A549 (cell line): ENCODE measurements around the gene RAB37. TPM values are rescaled to one million over a fixed set of nuclear protein-coding genes. Genes with fewer than 3 reads are reported as not detected.

Source experiments
- ATAC-seq, 2 experiments: fragments of 200-7000 bp in 1 of 2; fragments of >200 bp in 1 of 2; cut with Nextera tagmentation in 1 of 2; cut with Tn5 transposase in 1 of 2; 3 replicates each; pipeline versions ENCODE4 v1.8.0 to v1.9.1; 2018 to 2020; ENCODE audit warnings: mild to moderate bottlenecking in 1 of 2, moderate library complexity in 1 of 2
- CTCF ChIA-PET: fragments of 300-600 bp; sonication (Branson Sonifier 250); formaldehyde crosslinking; extraction: SDS; loops from one replicate; lab custom pipeline; 2021; ENCODE audit warnings: antibody characterized with exemption, inconsistent platforms; lab: Yijun Ruan, JAX
- POLR2A ChIA-PET: fragments of 350-600 bp; formaldehyde crosslinking; extraction: SDS; loops from one replicate; lab custom pipeline; 2021; ENCODE audit warnings: antibody characterized with exemption, inconsistent platforms; lab: Yijun Ruan, JAX
- DNase-seq, 2 experiments: peaks; one replicate each; pipeline versions ENCODE4 v3.0.0 to v3.0.0-alpha.2; 2011 to 2016; ENCODE audit warnings: low read depth in 1 of 2, low spot score in 1 of 2
- FAIRE-seq: peaks from 2 replicates; lab custom pipeline; 2011; peaks lifted over from hg19 to GRCh38; lab: Jason Lieb, UNC
- H3K27ac ChIP-seq, 2 experiments: fragments of >200 bp; sonication (Bioruptor Twin); formaldehyde crosslinking; 3 replicates each; pipeline ENCODE4 v1.5.1; 2016 to 2017
- H3K4me1 ChIP-seq: fragments of >200 bp; sonication (Bioruptor Twin); formaldehyde crosslinking; 3 replicates; pipeline ENCODE4 v1.6.1; 2016
- H3K4me2 ChIP-seq: fragments of >200 bp; sonication (Bioruptor Twin); formaldehyde crosslinking; 3 replicates; pipeline ENCODE4 v1.6.1; 2016
- H3K4me3 ChIP-seq: fragments of >200 bp; sonication (Bioruptor Twin); formaldehyde crosslinking; 3 replicates; pipeline ENCODE4 v1.5.1; 2016
- H3K9me3 ChIP-seq: fragments of >200 bp; sonication (Bioruptor Twin); formaldehyde crosslinking; 3 replicates; pipeline ENCODE4 v1.6.1; 2016
- BHLHE40 ChIP-seq: IDR thresholded peaks from 2 replicates; pipeline ENCODE4 v1.6.1; 2012; ENCODE audit warnings: low read depth, low read length, inconsistent platforms
- CBX8 ChIP-seq: fragments of 200-600 bp; sonication (generic); IDR thresholded peaks from 2 replicates; pipeline ENCODE4 v1.6.1; 2016
- CTCF ChIP-seq: fragments of >200 bp; sonication (Bioruptor Twin); formaldehyde crosslinking; IDR thresholded peaks from 3 replicates; pipeline ENCODE4 v1.5.1; 2016
- EHF ChIP-seq: fragments of 250-450 bp; sonication (Bioruptor Pico); IDR thresholded peaks from 2 replicates; pipeline ENCODE4 v1.5.0; 2020; ENCODE audit warnings: mild to moderate bottlenecking
- EP300 ChIP-seq, 2 experiments: fragments of >200 bp; sonication (Bioruptor Twin); formaldehyde crosslinking; IDR thresholded peaks; 2 replicates in 1 of 2; 3 replicates in 1 of 2; pipeline ENCODE4 v1.6.1; 2016 to 2017
- FOXS1 ChIP-seq: fragments of 250-450 bp; sonication (Bioruptor Pico); IDR thresholded peaks from 2 replicates; pipeline ENCODE4 v1.5.0; 2020; ENCODE audit warnings: mild to moderate bottlenecking, moderate library complexity
- JUNB ChIP-seq: fragments of >200 bp; sonication (Bioruptor Twin); formaldehyde crosslinking; IDR thresholded peaks from 2 replicates; pipeline ENCODE4 v1.6.1; 2016
- KDM1A ChIP-seq: fragments of 200-600 bp; sonication (generic); IDR thresholded peaks from 2 replicates; pipeline ENCODE4 v1.6.1; 2016; ENCODE audit warnings: low read depth, mild to moderate bottlenecking
- MAFK ChIP-seq: fragments of 450-650 bp; IDR thresholded peaks from 2 replicates; pipeline ENCODE4 v1.6.1; 2014; ENCODE audit not compliant: partially characterized antibody
- MAZ ChIP-seq: fragments of 150-350 bp; IDR thresholded peaks from 2 replicates; pipeline ENCODE4 v1.6.1; 2014; ENCODE audit warnings: antibody characterized with exemption, low read depth, low read length, borderline replicate concordance
- MYC ChIP-seq: IDR thresholded peaks from 2 replicates; pipeline ENCODE4 v1.6.1; 2012; ENCODE audit warnings: mild to moderate bottlenecking, inconsistent platforms, low read length, improper control_type of control experiment, borderline replicate concordance
- NPAS2 ChIP-seq: fragments of 250-450 bp; sonication (Bioruptor Pico); IDR thresholded peaks from 2 replicates; pipeline ENCODE4 v1.8.0; 2022; ENCODE audit warnings: mild to moderate bottlenecking, moderate library complexity, borderline replicate concordance
- PHF8 ChIP-seq: fragments of 200-600 bp; sonication (generic); IDR thresholded peaks from 2 replicates; pipeline ENCODE4 v1.6.1; 2016; ENCODE audit warnings: low read depth, mild to moderate bottlenecking, antibody characterized with exemption, moderate library complexity, borderline replicate concordance
- RARB ChIP-seq: fragments of 250-450 bp; sonication (Bioruptor Pico); IDR thresholded peaks from 2 replicates; pipeline ENCODE4 v1.8.0; 2021; ENCODE audit warnings: mild to moderate bottlenecking, moderate library complexity
- RCOR1 ChIP-seq: fragments of 150-350 bp; IDR thresholded peaks from 2 replicates; pipeline ENCODE4 v1.6.1; 2014; ENCODE audit warnings: antibody characterized with exemption, low read length, low read depth
- REST ChIP-seq: fragments of 200-600 bp; sonication (generic); IDR thresholded peaks from 2 replicates; pipeline ENCODE4 v1.6.1; 2016; ENCODE audit warnings: antibody characterized with exemption, mild to moderate bottlenecking, moderate library complexity
- RFX5 ChIP-seq: fragments of 450-650 bp; IDR thresholded peaks from 2 replicates; pipeline ENCODE4 v1.7.1; 2014; ENCODE audit warnings: antibody characterized with exemption, mild to moderate bottlenecking, moderate library complexity
- SMC3 ChIP-seq: fragments of >200 bp; sonication (Bioruptor Twin); formaldehyde crosslinking; IDR thresholded peaks from 3 replicates; pipeline ENCODE4 v1.6.1; 2018; ENCODE audit warnings: inconsistent platforms
- ZFP36 ChIP-seq: fragments of 450-650 bp; IDR thresholded peaks from 2 replicates; pipeline ENCODE4 v1.6.1; 2014; ENCODE audit warnings: borderline replicate concordance; ENCODE audit not compliant: partially characterized antibody
- ZSCAN20 ChIP-seq: fragments of 250-450 bp; sonication (Bioruptor Pico); IDR thresholded peaks from 2 replicates; pipeline ENCODE4 v1.8.0; 2022; ENCODE audit warnings: mild to moderate bottlenecking, moderate library complexity
- WGBS: methylation state at CpG from one replicate; pipeline ENCODE4 v1.1.6; 2017; ENCODE audit errors: missing lambda C conversion rate; 5-methylcytosine and 5-hydroxymethylcytosine counted together
- polyA plus RNA-seq, 4 experiments: library from polyadenylated mRNA; depleted of rRNA in 3 of 4; stranded (reverse); fragments of >200 nt; fragmentation: RNase III in 1 of 4; extraction: RNeasy Plus Mini Kit Qiagen cat#74134 plus additional on column Dnase treatment in 1 of 4; gene quantifications; 2 replicates in 3 of 4; 3 replicates in 1 of 4; pipeline ENCODE4 v1.2.3, GENCODE V29; 2011 to 2017
- TF ChIP-seq, protein P1 (sequence below): fragments of 250-450 bp; sonication (Bioruptor Pico); IDR thresholded peaks from 2 replicates; pipeline ENCODE4 v1.5.0; 2021; ENCODE audit warnings: mild to moderate bottlenecking, moderate library complexity, borderline replicate concordance
- TF ChIP-seq, protein P2 (sequence below): fragments of 250-450 bp; sonication (Bioruptor Pico); IDR thresholded peaks from 2 replicates; pipeline ENCODE4 v1.5.0; 2020; ENCODE audit warnings: low read depth, mild to moderate bottlenecking, moderate library complexity
- TF ChIP-seq, protein P3 (sequence below): fragments of >200 bp; sonication (Bioruptor Twin); formaldehyde crosslinking; IDR thresholded peaks from 3 replicates; pipeline ENCODE4 v1.6.1; 2016
- TF ChIP-seq, protein P4 (sequence below): IDR thresholded peaks from 2 replicates; pipeline ENCODE4 v1.6.1; 2012; ENCODE audit warnings: low read depth, borderline replicate concordance

RAB37 gene
- polyA plus RNA-seq, 2 of the 4 experiments (the other 2 are of a cell fraction), result 2.4 to 15.8 TPM

DNA sequence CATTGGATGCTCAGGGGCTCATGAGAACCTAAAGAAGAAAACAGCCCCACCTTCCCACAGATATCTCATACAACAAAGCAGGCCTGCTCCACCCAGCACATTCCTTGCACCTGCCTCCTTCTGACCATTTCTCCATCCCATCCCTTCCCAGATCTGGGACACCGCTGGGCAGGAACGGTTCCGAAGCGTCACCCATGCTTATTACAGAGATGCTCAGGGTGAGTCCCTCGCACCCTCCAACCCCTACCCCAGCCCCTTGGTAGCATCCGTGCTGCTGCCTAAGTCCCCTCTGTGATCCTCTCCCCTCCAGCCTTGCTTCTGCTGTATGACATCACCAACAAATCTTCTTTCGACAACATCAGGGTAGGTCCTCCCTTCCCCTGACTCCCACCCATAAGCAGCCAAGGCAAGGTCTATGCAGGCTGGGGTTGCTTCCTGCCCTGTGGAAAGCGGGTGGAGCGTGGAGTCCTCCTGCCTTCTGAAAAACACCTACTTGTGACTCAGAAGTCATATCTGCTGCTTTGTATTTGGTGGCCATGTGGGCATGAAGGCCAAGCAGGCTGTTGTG, 6.0 kb downstream of the RAB37 start:
- H3K4me2 ChIP-seq, result no peak overlapping the region
- no peak overlapping the region for H3K4me3 ChIP-seq
- 88% methylated on average over 9 of the region's 9 CpGs for WGBS
- DNase-seq (no peak), FAIRE-seq (no peak), ATAC-seq (no peak)
- ChIA-PET POLR2A (no interaction called here), CTCF (interaction anchor here (0.6 to 7.8 kb wide), 10 partner anchors 17 to 177 kb away, joined by 3 to 107 read pairs (median 8); partner anchors contain the start of gene NAT9)
- H3K9me3 ChIP-seq, result no peaks in the 10 kb centered on the region
- H3K4me1 ChIP-seq, result peaks cover 25% of the 10 kb centered on the region
- H3K27ac ChIP-seq, result no peak overlapping the region
- TF ChIP-seq RCOR1, result no peak
- TF ChIP-seq, protein P1, sequence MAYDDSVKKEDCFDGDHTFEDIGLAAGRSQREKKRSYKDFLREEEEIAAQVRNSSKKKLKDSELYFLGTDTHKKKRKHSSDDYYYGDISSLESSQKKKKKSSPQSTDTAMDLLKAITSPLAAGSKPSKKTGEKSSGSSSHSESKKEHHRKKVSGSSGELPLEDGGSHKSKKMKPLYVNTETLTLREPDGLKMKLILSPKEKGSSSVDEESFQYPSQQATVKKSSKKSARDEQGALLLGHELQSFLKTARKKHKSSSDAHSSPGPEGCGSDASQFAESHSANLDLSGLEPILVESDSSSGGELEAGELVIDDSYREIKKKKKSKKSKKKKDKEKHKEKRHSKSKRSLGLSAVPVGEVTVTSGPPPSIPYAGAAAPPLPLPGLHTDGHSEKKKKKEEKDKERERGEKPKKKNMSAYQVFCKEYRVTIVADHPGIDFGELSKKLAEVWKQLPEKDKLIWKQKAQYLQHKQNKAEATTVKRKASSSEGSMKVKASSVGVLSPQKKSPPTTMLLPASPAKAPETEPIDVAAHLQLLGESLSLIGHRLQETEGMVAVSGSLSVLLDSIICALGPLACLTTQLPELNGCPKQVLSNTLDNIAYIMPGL (CRISPR knock-in tag), result no peak
- TF ChIP-seq, protein P2, sequence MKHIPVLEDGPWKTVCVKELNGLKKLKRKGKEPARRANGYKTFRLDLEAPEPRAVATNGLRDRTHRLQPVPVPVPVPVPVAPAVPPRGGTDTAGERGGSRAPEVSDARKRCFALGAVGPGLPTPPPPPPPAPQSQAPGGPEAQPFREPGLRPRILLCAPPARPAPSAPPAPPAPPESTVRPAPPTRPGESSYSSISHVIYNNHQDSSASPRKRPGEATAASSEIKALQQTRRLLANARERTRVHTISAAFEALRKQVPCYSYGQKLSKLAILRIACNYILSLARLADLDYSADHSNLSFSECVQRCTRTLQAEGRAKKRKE (CRISPR knock-in tag), result no peak
- no peak for TF ChIP-seq BHLHE40
- no peak for TF ChIP-seq SMC3
- TF ChIP-seq RFX5, result no peak
- TF ChIP-seq MAZ, result no peak
- TF ChIP-seq, protein P3, sequence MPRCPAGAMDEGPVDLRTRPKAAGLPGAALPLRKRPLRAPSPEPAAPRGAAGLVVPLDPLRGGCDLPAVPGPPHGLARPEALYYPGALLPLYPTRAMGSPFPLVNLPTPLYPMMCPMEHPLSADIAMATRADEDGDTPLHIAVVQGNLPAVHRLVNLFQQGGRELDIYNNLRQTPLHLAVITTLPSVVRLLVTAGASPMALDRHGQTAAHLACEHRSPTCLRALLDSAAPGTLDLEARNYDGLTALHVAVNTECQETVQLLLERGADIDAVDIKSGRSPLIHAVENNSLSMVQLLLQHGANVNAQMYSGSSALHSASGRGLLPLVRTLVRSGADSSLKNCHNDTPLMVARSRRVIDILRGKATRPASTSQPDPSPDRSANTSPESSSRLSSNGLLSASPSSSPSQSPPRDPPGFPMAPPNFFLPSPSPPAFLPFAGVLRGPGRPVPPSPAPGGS, result no peak
- TF ChIP-seq EHF, result no peak
- TF ChIP-seq RARB (CRISPR knock-in tag), result no peak
- no peak for TF ChIP-seq MAFK
- TF ChIP-seq, protein P4, sequence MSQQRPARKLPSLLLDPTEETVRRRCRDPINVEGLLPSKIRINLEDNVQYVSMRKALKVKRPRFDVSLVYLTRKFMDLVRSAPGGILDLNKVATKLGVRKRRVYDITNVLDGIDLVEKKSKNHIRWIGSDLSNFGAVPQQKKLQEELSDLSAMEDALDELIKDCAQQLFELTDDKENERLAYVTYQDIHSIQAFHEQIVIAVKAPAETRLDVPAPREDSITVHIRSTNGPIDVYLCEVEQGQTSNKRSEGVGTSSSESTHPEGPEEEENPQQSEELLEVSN, result no peak
- TF ChIP-seq ZFP36, result no peak
- no peak for TF ChIP-seq ZSCAN20

GRCh38 chr17:74743755-74744154, 6.7 kb downstream of the RAB37 start:
- Histone ChIP-seq H3K9me3 (no peaks in the 10 kb centered on the region), H3K4me3 (no peak overlapping the region), H3K27ac (no peak overlapping the region), H3K4me2 (no peak overlapping the region), H3K4me1 (peaks cover 18% of the 10 kb centered on the region)
- ChIA-PET POLR2A (no interaction called here), CTCF (interaction anchor here (0.8 to 21.5 kb wide), 8 partner anchors 26 to 126 kb away, joined by 3 to 705 read pairs (median 32); partner anchors contain the start of gene NAT9)
- DNase-seq (no peak), FAIRE-seq (no peak), ATAC-seq (no peak)
- 44% methylated on average over 2 of the region's 2 CpGs for WGBS
- TF ChIP-seq EP300 (IDR thresholded peaks at IDR 0.05), result no peak
- TF ChIP-seq PHF8, result no peak
- TF ChIP-seq FOXS1 (CRISPR knock-in tag), result no peak
- TF ChIP-seq CTCF, result no peak
- TF ChIP-seq NPAS2 (CRISPR knock-in tag), result no peak
- no peak for TF ChIP-seq REST
- no peak for TF ChIP-seq BHLHE40
- TF ChIP-seq EHF, result no peak
- TF ChIP-seq, protein P2 (CRISPR knock-in tag), result no peak
- TF ChIP-seq CBX8, result no peak
- TF ChIP-seq, protein P4, result no peak
- no peak for TF ChIP-seq SMC3
- no peak for TF ChIP-seq MYC
- TF ChIP-seq JUNB, result no peak
- no peak for TF ChIP-seq KDM1A
- TF ChIP-seq ZSCAN20, result no peak
